Measurements from ENCODE around the gene DNAH14.

DNA sequence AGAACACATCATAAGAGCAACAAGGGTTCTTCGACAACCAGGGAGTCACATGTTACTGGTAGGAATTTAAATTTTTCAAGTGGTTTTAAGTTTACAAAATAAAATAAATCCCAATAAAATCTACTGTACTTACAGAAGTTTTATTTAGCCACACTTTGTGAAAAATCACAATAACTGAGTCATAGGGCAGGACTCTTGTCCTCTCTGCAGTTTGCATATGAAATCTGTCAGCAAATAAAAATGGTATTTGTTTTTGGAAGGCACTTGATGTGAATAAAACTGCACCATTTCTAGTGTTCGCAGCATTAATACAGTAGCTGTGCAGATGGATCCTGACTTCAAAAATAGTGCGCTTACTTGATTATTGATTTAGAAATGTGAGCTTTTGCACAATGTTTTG, 348.0 kb downstream of the DNAH14 start:
- TF ChIP-seq, protein P1, sequence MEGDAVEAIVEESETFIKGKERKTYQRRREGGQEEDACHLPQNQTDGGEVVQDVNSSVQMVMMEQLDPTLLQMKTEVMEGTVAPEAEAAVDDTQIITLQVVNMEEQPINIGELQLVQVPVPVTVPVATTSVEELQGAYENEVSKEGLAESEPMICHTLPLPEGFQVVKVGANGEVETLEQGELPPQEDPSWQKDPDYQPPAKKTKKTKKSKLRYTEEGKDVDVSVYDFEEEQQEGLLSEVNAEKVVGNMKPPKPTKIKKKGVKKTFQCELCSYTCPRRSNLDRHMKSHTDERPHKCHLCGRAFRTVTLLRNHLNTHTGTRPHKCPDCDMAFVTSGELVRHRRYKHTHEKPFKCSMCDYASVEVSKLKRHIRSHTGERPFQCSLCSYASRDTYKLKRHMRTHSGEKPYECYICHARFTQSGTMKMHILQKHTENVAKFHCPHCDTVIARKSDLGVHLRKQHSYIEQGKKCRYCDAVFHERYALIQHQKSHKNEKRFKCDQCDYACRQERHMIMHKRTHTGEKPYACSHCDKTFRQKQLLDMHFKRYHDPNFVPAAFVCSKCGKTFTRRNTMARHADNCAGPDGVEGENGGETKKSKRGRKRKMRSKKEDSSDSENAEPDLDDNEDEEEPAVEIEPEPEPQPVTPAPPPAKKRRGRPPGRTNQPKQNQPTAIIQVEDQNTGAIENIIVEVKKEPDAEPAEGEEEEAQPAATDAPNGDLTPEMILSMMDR (conservative IDR thresholded peaks at IDR 0.05; ENCODE audit: low read depth in 2 of 2): no peak
- TF ChIP-seq EZH2phosphoT487 (IDR thresholded peaks at IDR 0.05; ENCODE audit: unreplicated experiment): no peak
- TF ChIP-seq, protein P2, sequence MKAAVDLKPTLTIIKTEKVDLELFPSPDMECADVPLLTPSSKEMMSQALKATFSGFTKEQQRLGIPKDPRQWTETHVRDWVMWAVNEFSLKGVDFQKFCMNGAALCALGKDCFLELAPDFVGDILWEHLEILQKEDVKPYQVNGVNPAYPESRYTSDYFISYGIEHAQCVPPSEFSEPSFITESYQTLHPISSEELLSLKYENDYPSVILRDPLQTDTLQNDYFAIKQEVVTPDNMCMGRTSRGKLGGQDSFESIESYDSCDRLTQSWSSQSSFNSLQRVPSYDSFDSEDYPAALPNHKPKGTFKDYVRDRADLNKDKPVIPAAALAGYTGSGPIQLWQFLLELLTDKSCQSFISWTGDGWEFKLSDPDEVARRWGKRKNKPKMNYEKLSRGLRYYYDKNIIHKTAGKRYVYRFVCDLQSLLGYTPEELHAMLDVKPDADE (IDR thresholded peaks at IDR 0.05): no peak
- TF ChIP-seq, protein P3, sequence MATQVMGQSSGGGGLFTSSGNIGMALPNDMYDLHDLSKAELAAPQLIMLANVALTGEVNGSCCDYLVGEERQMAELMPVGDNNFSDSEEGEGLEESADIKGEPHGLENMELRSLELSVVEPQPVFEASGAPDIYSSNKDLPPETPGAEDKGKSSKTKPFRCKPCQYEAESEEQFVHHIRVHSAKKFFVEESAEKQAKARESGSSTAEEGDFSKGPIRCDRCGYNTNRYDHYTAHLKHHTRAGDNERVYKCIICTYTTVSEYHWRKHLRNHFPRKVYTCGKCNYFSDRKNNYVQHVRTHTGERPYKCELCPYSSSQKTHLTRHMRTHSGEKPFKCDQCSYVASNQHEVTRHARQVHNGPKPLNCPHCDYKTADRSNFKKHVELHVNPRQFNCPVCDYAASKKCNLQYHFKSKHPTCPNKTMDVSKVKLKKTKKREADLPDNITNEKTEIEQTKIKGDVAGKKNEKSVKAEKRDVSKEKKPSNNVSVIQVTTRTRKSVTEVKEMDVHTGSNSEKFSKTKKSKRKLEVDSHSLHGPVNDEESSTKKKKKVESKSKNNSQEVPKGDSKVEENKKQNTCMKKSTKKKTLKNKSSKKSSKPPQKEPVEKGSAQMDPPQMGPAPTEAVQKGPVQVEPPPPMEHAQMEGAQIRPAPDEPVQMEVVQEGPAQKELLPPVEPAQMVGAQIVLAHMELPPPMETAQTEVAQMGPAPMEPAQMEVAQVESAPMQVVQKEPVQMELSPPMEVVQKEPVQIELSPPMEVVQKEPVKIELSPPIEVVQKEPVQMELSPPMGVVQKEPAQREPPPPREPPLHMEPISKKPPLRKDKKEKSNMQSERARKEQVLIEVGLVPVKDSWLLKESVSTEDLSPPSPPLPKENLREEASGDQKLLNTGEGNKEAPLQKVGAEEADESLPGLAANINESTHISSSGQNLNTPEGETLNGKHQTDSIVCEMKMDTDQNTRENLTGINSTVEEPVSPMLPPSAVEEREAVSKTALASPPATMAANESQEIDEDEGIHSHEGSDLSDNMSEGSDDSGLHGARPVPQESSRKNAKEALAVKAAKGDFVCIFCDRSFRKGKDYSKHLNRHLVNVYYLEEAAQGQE (IDR thresholded peaks at IDR 0.05; ENCODE audit: unreplicated experiment): no peak

All from GM23338 (cell line).